GM18861 (cell line): ENCODE results near the gene SHB.

ENCODE experiments used
- ATAC-seq: cut with Tn5 transposase; IDR thresholded peaks from one replicate; pipeline ENCODE4 v1.9.1; 2021; ENCODE audit not compliant: unreplicated experiment

Gene SHB

GRCh38 chr9:37972351-37972848 is 96.6 kb downstream of the SHB start:
- no peak for ATAC-seq

DNA sequence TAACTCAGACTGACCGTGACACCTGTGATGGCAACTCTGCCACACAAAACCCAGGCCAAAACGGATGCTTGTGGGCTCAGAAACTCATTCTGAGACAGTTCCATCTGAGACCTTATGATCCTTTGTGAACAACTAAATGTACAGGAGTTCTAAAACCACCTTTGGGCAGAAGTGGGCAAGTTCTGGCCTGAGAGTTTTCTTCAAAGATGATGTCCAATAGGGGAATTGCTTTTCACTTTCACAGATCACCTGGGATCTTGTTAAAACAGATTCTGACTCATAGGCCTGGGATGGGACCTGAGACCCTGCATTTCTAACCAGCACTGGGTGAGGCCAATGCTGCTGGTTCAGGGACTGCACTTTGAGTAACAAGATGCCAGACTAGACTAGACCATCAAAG is 97.3 kb downstream of the SHB start:
- ATAC-seq: no peak

DNA sequence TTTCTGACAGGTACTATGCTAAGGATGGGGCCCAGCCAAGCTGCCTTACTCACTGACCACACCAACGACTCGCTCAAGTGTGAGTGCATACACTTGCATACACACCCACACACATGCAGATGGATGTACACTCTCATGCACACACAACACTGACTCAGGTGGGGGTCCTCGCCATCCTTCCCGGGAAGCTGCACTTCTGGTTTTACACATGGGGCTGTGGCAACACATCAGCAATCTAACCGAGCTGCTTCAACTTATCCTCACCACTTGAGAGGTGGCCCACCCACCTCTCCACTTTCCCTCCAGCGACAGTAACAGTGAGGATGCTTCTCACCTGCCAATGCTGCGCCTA is 97.9 kb downstream of the SHB start:
- no peak for ATAC-seq

DNA sequence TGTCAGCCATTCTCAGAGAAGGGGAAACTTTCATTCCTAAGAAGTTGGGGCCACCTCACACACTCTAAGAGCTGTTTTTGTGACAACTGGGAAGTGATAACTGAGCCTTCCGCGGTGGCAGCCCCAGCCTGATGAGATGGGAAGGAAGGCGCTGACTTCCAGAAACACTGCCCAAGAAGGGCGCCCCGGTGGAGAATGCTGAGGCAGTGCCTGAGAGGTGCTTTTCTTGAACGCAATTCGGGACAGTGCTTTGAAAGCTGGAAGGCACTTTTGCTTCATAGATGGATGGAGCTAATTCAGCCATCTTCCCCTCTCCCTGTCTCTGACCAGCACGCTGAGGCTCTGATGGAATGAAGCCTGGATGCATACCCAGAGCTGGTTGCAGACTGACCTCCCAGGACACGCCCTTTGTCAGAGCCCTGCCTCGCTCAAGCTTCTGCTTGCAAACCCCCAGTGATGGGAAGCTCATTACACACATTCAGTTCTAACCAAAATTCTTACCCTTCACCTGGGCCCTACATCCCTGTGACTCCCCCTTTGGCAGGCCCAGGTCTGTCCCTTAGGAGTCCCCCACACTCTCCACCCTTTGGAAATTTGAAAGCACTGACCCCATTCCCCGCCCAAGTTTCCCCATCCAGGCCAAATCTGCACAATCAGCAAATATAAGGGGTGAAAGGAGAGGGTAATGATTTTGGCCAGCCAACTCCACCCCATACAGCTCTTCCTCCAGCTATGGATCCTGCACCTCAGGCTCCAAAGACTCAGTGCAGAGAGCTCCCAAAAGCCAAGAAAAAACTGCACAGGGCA is 98.5 kb downstream of the SHB start:
- ATAC-seq: no peak

DNA sequence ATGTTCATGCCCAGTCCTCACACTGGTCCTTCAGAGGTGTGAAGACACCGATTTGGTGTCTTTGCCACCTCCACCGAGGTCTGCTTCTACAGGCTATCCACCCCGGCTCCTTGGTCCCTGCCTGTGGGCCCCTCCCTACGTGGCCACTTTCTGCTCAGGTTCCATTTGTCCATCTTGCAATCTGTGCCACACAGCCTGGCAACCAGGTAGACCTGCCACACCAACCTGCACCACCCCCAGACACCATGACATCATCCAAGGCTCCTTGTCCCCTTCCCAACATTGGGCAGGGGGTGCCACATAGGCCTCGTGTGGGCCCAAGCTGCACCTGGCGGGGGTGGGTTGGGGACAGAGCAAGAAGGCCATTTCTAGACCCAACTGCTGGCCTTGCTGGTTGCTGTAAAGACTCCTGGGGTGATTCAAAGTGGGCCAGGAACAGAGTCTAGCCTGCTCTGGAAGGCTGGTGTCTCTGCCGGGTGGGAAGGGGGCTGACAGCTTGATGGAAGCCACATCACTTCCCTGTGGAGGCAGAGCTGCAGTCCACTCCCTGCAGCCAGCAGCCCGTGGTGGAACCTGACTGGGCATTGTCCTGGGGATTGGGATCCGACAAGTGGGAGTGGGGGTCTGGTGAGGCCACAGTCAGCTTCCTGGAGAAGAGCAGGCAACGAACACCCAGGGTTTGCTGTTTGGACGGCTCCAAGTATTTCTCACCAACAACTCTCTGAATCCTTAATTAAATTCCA is 99.3 kb downstream of the SHB start:
- no peak for ATAC-seq

GRCh38 chr9:37969130-37969529 is 99.9 kb downstream of the SHB start:
- no peak for ATAC-seq

DNA sequence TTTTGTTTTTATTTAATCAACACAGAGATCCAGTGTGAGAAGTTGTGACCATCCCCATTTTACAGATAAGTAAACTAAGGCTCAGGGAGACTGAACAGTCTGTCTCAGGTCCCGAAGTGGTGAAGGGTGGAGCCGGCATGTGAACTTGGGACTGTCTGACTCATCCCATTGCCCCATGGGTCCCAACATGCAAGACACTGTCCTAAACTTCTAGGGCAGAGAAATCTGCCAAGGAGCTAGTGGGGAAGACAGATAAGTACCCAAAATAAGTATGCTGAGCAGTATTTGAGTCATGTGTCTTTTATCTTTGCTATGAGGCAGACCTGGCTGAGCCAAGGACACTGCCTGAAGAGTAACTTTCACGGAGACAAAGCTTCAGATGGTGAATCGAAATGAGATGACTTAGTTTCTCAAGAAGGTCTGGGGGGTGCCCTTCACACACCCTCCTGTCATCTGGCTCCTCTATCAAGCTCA is 100.8 kb downstream of the SHB start:
- no peak for ATAC-seq

DNA sequence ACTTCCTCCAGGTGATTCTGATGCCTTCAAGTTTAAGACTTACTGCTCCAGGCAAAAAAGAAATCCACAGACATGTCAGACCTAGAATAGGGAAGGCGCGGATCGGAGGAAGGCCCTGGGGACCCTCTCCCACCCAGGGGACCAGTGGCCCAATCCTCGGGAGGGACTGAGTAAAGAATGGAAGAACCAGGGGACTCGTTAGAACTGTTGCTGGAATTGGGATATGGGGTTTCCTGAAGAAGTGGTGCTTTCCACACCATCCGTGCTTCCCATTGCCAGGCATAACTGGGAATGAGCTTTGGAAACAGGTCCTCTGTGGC is 101.3 kb downstream of the SHB start:
- no peak for ATAC-seq

GRCh38 chr9:37967014-37967760 is 101.8 kb downstream of the SHB start:
- no peak for ATAC-seq

GRCh38 chr9:37966412-37967013 is 102.5 kb downstream of the SHB start:
- peak; percentile 65 for ATAC-seq

GRCh38 chr9:37965676-37966345 is 103.2 kb downstream of the SHB start:
- peak; percentile 46 for ATAC-seq

DNA sequence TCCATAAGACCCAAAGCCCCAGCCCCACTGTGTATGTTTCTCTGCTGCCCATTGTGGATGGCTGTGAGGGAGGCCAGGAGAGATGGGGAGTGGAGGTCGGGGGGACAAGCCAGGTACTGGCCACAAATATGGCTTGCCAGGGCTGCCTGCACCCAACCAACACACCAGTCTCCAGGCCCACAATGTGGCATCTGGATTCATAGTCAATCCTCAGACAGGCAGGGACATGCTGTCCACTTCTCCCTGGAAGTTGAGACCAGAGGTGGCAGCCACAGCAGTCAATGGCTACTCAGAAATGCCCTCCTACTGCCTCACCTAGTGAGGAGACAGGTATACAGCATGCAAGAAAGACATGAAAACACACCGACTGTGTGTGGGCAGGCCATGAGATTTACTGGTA is 103.9 kb downstream of the SHB start:
- ATAC-seq: no peak

DNA sequence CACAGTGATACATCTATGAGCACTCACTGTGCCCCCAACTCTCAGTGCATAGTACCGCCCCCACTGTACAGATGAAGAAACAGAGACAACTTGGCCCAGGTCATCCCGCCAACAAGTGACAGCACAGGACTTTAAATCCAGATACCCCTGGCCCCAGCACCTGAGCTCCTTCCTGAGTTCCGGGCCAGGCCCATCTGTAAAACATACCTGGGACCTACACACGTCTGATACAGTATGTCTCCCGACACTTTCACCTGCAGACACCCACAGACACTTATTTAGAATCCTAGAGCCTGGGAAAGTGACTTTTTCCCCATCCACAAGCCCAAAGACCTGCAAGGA is 104.3 kb downstream of the SHB start:
- no peak for ATAC-seq

- ATAC-seq: no peak
These were observed 104.9 kb downstream of the SHB start for GRCh38 chr9:37963936-37964739.

GRCh38 chr9:37961351-37961750 is 107.7 kb downstream of the SHB start:
- ATAC-seq: no peak

DNA sequence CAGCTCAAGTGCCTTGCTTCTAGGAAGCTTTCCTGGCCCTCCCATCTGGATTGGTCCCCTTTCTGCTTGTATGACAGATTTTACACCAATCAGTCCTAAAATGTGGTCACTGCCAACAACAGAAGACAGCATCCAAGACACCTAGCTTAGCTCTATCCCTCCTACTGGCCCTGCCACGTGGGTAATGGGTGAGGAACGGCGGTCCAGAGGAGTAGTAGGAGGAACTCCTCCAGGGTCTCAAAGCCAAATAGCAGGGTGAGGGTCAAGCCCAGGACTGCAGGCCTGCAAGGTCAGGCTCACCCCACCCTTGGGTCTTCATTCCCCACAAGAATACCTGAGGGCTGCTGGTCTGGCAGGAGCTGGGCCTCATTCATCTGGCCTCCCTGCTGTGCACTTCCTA is 108.4 kb downstream of the SHB start:
- no peak for ATAC-seq

DNA sequence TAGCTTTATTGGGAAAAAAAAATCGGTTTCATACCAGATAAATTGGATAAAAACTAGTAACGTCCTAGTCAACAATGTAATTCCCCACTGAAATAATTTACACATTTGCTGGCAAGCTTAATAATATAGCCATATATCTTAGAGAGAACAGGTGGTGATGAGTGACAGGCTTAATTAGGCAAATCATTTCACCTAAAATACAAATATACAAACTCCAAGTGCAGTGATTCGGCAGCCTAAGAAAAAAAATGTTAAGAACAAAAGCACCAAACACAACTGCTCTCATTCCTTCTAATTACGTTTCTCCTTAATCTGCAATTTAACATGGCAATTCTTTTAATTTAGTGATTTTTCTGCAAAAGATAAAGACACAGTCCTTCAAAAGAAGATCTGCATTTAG is 109.1 kb downstream of the SHB start:
- no peak for ATAC-seq

GRCh38 chr9:37958154-37958553 is 110.9 kb downstream of the SHB start:
- no peak for ATAC-seq

DNA sequence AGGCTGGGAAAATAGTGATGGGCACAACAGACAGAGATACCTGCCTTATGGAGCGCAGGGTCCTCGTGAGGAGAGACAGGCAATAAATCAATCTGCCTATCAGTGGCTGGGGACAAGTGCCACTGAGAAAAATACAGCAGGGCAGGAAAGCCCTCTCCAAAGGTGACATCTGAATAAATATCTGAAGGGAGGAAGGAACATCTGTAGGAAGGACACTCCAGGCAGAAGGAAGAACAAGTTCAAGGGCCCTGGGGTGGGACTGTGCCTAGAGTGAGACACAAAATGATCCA is 111.4 kb downstream of the SHB start:
- no peak for ATAC-seq

- ATAC-seq: no peak
These were observed 111.9 kb downstream of the SHB start for GRCh38 chr9:37956904-37957663.
